Heart right ventricle (tissue), 16 donors: ENCODE measurements around the gene CPN2. TPM values are rescaled to one million over a fixed set of nuclear protein-coding genes. Genes with fewer than 3 reads are reported as not detected.

Experiments
- ATAC-seq, 8 donors: fragments of 200-7000 bp; cut with Tn5 transposase; one replicate each; pipeline ENCODE4 v1.9.1; 2020; ENCODE audit warnings: mild to moderate bottlenecking in 8 of 8, moderate library complexity in 8 of 8, moderate number of reproducible peaks in 1 of 8
- DNase-seq, 2 donors: peaks; one replicate each; pipeline ENCODE4 v3.0.0-alpha.2; 2020
- H3K27ac ChIP-seq, 10 donors: fragments of 200-600 bp; sonication (generic) in 2 of 10; one replicate each; pipeline versions ENCODE4 v1.5.0 to v1.8.0; 2020 to 2022; ENCODE audit warnings: mild to moderate bottlenecking in 3 of 10
- H3K27me3 ChIP-seq, 7 donors: fragments of 200-600 bp; one replicate each; pipeline ENCODE4 v1.8.0; 2021 to 2022; ENCODE audit warnings: mild to moderate bottlenecking in 2 of 7
- H3K36me3 ChIP-seq, 9 donors: fragments of 200-600 bp; sonication (generic) in 1 of 9; one replicate each; pipeline versions ENCODE4 v1.5.0 to v1.8.0; 2020 to 2022; ENCODE audit warnings: mild to moderate bottlenecking in 2 of 9
- H3K4me1 ChIP-seq, 9 donors: fragments of 200-600 bp; sonication (generic) in 1 of 9; one replicate each; pipeline versions ENCODE4 v1.5.0 to v1.8.0; 2020 to 2022; ENCODE audit warnings: mild to moderate bottlenecking in 4 of 9
- H3K4me3 ChIP-seq, 10 donors: fragments of 200-600 bp; sonication (generic) in 2 of 10; one replicate each; pipeline versions ENCODE4 v1.5.0 to v1.8.0; 2020 to 2022; ENCODE audit warnings: mild to moderate bottlenecking in 7 of 10, moderate library complexity in 2 of 10
- H3K9me3 ChIP-seq, 11 donors: fragments of 200-600 bp in 10 of 11; sonication (generic) in 2 of 11; one replicate each; pipeline versions ENCODE4 v1.5.0 to v1.8.0; 2013 to 2022; ENCODE audit warnings: mild to moderate bottlenecking in 2 of 11, control low read depth in 1 of 11, moderate library complexity in 1 of 11
- WGBS, 2 donors: extraction: QIAGEN DNeasy Blood & Tissue Kit; methylation state at CpG; one replicate each; pipeline ENCODE4 v1.1.7; 2013; ENCODE audit warnings: inconsistent platforms in 1 of 2; 5-methylcytosine and 5-hydroxymethylcytosine counted together
- intact Hi-C, 10 donors: fragments of 100-400 bp; cut with DNase I; formaldehyde crosslinking; loops; one replicate each; pipeline versions ENCODE4 v1.11.1 to v1.14.2; 2022
- polyA plus RNA-seq, 2 donors: library from polyadenylated mRNA; stranded (reverse); fragments of 200-250 nt; gene quantifications; one replicate each; pipeline ENCODE4 v1.2.3, GENCODE V29; 2013
- total RNA-seq, 10 donors: library from RNA; stranded (reverse); fragmentation: NEBNext Ultra II Directional in 3 of 10; extraction: Animal tissue kit (Norgen Biotek cat#: 25700) in 3 of 10; gene quantifications; one replicate each; pipeline versions ENCODE4 v1.2.1 to v1.2.4, GENCODE V29; 2021 to 2023
- TF ChIP-seq, protein P1 (sequence below), 9 donors: fragments of 200-600 bp; sonication (generic) in 2 of 9; IDR thresholded peaks; one replicate each; pipeline versions ENCODE4 v1.5.0 to v1.8.0; 2021 to 2022; ENCODE audit warnings: antibody characterized with exemption in 9 of 9, mild to moderate bottlenecking in 5 of 9, moderate library complexity in 1 of 9
- donor health status: Arrhythmogenic right ventricular cardiomyopathy.
- donor health status: ischemic (EF 13 %, LVEDD 7.1; RV severe dilation, severe dysfunction).
- donor health status: healthy with polysubstance abuse.
- donor health status: DM: no; HTN: yes; CAD: no.
- donor health status: DM: no; HTN: no; CAD: no.
- donor health status: ischemic (EF 25% LVEDD 6.9; RV normal size, moderate dysfunction).
- donor health status: ischemic (EF 25% LVEDD 5.7; RV mildly dilated, moderate dysfunction).
- donor health status: healthy.
- donor health status: DM: yes; HTN: yes; CAD: no.
- donor health status: Ischemic cardiomyopathy.
- donor health status: ischemic (EF 35%, LVEDD 5.7; RV mildly dilated, moderate dysfunction).
- donor health status: nonischemic (EF 11% LVEDD 7.7; RV severe dilation, severe dysfunction).
- donor health status: DM: yes; HTN: yes; CAD: no.
- donor health status: PGD.
- donor health status: ischemic (EF 29% LVEDD 5.4; RV normal size, mild dysfunction).
- donor health status: nonischemic (EF 23%, LVEDD 6.1; RV moderate dilation, normal function).

The CPN2 gene
- total and polyA plus RNA-seq, 12 donors = 0.12 to 4.5 (median 1.5) TPM

- peaks cover 0 to 13% (median 0%) of the 10 kb centered on the region in 9 donors for H3K4me1 ChIP-seq
- no peak overlapping the region for H3K27ac ChIP-seq
- DNase-seq = no peak
- peaks cover 0 to 58% (median 45%) of the 10 kb centered on the region in 7 donors for H3K27me3 ChIP-seq
- H3K4me3 ChIP-seq = peak overlapping the region in 1 of 10 donors; percentile 7
- intact Hi-C loops = loop anchor here in 1 of 10 donors (2.0 kb wide), 1 partner anchor 541 kb away; no protein-coding TSS in a partner anchor
- no peak for ATAC-seq
- H3K36me3 ChIP-seq = no peaks in the 10 kb centered on the region
- TF ChIP-seq, protein P1, sequence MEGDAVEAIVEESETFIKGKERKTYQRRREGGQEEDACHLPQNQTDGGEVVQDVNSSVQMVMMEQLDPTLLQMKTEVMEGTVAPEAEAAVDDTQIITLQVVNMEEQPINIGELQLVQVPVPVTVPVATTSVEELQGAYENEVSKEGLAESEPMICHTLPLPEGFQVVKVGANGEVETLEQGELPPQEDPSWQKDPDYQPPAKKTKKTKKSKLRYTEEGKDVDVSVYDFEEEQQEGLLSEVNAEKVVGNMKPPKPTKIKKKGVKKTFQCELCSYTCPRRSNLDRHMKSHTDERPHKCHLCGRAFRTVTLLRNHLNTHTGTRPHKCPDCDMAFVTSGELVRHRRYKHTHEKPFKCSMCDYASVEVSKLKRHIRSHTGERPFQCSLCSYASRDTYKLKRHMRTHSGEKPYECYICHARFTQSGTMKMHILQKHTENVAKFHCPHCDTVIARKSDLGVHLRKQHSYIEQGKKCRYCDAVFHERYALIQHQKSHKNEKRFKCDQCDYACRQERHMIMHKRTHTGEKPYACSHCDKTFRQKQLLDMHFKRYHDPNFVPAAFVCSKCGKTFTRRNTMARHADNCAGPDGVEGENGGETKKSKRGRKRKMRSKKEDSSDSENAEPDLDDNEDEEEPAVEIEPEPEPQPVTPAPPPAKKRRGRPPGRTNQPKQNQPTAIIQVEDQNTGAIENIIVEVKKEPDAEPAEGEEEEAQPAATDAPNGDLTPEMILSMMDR (IDR thresholded peaks at IDR 0.05) = no peak
- WGBS, 2 donors = 70 to 75% methylated on average over 26 of the region's 26 CpGs
- H3K9me3 ChIP-seq = peaks cover 0 to 20% (median 0%) of the 10 kb centered on the region in 11 donors
Measured at GRCh38 chr3:194321693-194322640, 29.2 kb downstream of the CPN2 start.

GRCh38 chr3:194320744-194321243 lies 30.3 kb downstream of the CPN2 start:
- Histone ChIP-seq H3K27me3 (peaks cover 0 to 66% (median 47%) of the 10 kb centered on the region in 7 donors), H3K9me3 (peaks cover 0 to 20% (median 0%) of the 10 kb centered on the region in 11 donors), H3K27ac (no peak overlapping the region), H3K4me3 (no peak overlapping the region), H3K36me3 (no peaks in the 10 kb centered on the region), H3K4me1 (peaks cover 0 to 17% (median 5%) of the 10 kb centered on the region in 9 donors)
- TF ChIP-seq, protein P1 (IDR thresholded peaks at IDR 0.05) = no peak
- intact Hi-C loops = no loop called here
- ATAC-seq (no peak), DNase-seq (no peak)
- WGBS, 2 donors = 84% methylated on average over 10 of the region's 10 CpGs

- Histone ChIP-seq H3K36me3 (no peaks in the 10 kb centered on the region), H3K4me3 (no peak overlapping the region), H3K9me3 (peaks cover 0 to 20% (median 0%) of the 10 kb centered on the region in 11 donors), H3K4me1 (peaks cover 4 to 24% (median 12%) of the 10 kb centered on the region in 9 donors), H3K27me3 (peaks cover 0 to 67% (median 46%) of the 10 kb centered on the region in 7 donors), H3K27ac (no peak overlapping the region)
- intact Hi-C loops = no loop called here
- TF ChIP-seq, protein P1 (IDR thresholded peaks at IDR 0.05) = no peak
- no peak for ATAC-seq
- 76 to 78% methylated on average over 5 of the region's 5 CpGs for WGBS, 2 donors
- DNase-seq = no peak
Measured at GRCh38 chr3:194320100-194320499, 31.0 kb downstream of the CPN2 start.

DNA sequence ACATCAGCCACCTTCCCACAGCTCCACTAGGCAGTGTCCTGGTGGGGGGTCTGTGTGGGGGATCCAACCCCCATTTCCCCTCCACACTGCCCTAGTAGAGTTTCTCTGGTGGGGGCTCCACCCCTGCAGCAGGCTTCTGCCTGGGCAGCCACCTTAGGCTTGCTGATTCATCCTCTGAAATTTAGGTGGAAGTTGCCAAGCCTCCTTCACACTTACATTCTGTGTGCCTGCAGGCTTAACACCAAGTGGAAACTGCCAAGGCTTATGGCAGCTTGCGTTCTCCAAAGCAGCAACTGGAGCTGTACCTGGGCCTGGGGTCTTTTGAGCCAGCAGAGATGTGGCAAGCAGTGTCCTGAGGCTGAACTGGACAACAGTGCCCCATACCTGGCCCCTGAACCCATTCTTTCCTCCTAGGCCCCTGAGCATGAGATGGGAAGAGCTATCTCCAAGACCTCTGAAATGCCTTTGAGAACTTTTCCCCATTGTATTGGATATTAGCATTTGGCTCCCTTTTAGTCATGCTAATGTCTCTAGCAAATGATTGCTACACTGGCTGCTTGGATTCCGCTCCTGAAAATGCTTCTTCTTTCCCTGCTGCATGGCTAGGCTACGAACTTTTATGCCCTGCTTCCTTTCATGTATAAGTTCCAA lies 32.5 kb downstream of the CPN2 start:
- TF ChIP-seq, protein P1 (IDR thresholded peaks at IDR 0.05) = no peak
- DNase-seq = no peak
- H3K27me3 ChIP-seq = peaks cover 0 to 73% (median 56%) of the 10 kb centered on the region in 7 donors
- peaks cover 0 to 20% (median 0%) of the 10 kb centered on the region in 11 donors for H3K9me3 ChIP-seq
- H3K4me1 ChIP-seq = peaks cover 6 to 37% (median 18%) of the 10 kb centered on the region in 9 donors
- no peaks in the 10 kb centered on the region for H3K36me3 ChIP-seq
- H3K27ac ChIP-seq = no peak overlapping the region
- H3K4me3 ChIP-seq = no peak overlapping the region
- no peak for ATAC-seq
- intact Hi-C loops = loop anchor here (5.0 to 10.0 kb wide), 7 partner anchors 46 to 654 kb away; partner anchors contain the start of gene HES1 (in 4 of the 10)
- 96 to 98% methylated on average over 3 of the region's 3 CpGs for WGBS, 2 donors
